ENCODE data around the gene HKDC1.
"Not testable (repeated sequence)": the region's sequence is repeated elsewhere in the genome, so short reads cannot be mapped to it uniquely, and the experiment has no call there.

Gene HKDC1

DNA sequence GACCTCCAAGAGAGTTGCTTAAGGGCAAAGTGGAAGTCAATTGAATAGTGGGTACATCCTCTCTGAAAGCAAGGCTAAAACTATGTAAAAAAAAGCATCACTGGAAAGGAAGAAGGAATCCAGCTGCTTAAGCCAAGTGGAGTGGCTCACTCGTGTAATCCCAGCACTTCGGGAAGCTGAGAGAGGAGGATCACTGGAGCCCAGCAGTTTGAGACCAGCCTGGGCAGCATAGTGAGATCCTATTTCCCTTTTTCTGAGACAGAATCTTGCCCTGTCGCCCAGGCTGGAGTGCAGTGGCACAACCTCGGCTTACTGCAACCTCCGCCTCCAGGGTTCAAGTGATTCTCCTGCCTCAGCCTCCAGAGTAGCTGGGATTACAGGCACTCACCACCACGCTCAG lies 64.3 kb downstream of the HKDC1 start:
- DNase-seq = not testable (repeated sequence)

DNA sequence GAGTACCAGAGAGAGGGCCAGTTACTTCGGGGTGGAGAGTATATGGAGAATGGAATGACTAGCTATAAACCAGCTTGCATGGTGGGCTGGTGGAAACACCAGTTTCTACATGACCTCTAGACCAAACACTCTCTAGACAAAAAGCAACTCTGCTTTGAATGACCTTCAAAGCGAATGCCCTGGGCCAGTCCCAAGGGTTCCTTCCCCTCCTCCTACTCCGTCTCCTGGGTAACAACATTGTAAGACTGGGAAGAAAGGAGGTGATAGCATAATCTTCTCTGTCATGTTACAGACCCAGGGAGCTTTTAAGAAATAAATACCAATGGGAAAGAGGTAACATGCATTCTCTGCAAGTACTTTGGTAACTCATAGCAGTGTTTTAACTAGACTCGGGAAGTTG lies 65.6 kb downstream of the HKDC1 start:
- DNase-seq = no peak

DNA sequence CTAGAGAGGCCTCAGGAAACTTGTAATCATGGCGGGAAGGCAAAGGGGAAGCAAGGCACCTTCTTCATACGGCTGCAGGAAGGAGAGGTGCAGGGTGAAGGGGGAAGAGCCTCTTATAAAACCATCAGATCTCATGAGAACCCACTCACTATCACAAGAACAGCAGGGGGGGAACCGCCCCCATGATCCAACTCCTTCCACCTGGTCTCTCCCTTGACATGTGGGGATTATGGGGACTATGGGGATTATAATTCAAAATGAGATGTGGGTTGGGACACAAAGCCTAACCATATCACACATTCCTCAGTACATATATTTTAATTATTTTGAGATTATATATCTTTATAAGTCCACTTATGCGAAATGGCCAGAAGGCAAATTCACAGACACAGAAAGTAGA lies 67.0 kb downstream of the HKDC1 start:
- DNase-seq = no peak

DNA sequence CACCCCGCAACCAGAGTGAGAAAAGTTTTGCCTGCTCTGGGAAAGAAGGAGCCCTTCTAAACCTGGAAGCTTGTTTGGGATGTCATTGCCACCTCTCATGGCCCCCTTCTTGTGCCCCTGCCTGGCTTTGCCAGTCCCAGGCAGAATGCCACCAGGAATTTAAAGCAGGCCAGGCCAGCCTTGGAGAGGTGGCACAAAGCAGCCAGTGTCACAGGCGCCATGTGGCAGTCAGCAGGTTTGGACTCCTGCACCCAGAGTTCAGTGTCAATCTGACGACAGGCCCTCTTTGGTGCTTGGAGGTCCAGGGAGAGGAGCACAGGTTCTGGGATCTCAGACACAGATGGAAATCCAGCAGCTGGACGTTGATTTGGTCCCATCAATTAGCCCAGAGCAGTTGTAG lies 70.9 kb downstream of the HKDC1 start:
- DNase-seq = no peak

DNA sequence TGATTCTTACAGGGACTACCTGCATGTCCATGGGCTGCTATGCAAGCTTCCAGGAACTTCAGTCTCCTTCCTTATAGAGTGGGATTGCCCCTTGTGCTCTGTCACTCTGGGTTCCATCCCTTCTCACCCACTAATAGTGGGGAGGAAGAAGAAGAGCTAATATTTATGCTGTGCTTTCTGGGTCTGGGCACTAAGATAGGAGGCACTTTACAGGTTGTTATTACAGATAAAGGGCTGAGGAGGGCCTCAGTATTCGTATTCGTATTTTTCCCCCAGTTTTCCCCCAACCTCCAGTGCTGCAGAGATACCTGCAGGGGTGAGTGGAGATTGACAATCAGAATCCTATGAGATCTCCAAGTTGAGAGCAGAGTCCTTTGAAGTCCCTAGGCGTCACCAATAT lies 72.3 kb downstream of the HKDC1 start:
- no peak for DNase-seq

DNA sequence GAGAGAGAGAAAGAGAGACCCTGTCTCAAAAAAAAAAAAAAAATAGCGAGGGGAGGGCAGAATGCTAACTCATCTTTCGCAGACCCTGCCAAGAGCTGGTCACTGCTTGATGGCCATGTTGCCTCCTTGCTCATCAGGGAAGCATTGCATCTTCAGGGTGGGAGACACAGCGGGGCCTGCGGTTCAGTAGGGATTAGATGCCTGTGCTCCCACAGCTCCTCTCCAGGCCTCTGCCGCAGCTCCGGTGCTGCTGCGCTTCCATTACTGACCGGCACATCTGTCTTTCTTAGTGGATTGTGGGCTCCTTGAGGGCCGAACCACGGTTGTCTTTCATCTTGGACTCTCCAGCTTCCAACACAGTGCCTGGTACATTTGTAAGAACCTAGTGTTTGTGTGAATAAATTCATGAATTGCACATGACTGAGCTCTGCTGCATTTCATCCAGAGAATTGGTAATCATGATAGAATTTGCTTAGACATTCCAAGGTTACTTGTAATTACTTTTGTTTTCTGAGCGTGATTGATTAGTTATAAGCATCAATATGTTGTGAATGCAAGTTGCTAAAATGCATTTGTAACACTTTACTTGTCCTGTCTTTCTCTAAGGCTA lies 75.0 kb downstream of the HKDC1 start:
- no peak for DNase-seq

DNA sequence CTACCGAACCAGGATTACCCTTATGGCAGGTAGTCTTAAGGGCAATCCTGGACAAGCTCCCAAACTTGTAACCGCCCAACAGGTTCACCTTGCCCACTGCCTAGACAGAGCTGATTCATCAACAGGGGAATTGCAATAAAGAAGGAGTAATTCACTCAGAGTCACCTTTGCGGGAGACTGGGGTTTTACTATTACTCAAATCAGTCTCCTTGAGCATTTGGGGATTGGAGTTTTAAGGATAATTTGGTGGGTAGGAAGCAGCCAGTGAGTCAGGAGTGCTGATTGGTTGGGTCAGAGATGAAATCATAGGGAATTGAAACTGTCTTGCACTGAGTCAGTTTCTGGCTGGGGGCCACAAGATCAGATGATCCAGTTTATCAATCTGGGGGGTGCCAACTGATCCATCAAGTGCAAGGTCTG lies 83.5 kb downstream of the HKDC1 start:
- DNase-seq = no peak

DNA sequence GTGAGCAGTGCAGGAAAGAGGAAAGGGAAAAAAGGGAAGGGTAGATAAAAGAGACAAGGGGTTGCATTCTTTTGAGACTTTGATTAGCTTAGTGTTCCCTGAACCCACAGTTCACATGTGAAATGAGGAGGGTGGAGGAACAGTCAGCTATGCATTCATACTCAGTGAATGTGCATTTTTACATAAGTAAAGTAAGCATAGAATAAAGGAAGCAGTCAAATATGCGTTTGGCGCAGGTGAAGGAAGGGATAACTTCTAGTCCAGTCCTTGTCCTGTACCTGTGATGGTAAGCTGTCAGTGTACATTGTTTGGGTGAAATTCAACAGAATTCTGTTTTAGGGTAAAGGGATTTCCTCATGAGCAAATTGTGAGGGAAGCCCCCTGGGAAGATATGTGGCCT lies 86.3 kb downstream of the HKDC1 start:
- DNase-seq = no peak

DNA sequence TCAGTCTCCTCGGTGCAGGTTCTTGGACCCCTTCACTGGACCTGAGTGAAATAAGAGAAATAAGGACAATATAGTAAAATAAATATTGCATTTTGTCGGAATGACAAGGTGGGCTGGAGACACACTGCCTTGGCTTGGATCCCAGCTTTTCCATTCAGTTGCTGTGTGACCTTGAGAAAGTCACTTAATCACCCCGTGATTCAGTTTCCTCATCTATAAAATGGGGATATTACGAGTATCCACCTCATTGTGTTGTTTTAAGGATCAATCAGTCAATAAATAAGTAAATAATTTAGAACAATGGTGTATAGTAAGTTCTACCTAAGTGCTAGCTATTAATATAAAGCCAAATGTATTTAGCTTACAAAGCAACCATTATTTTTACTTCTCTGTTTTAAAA lies 87.3 kb downstream of the HKDC1 start:
- DNase-seq = no peak

DNA sequence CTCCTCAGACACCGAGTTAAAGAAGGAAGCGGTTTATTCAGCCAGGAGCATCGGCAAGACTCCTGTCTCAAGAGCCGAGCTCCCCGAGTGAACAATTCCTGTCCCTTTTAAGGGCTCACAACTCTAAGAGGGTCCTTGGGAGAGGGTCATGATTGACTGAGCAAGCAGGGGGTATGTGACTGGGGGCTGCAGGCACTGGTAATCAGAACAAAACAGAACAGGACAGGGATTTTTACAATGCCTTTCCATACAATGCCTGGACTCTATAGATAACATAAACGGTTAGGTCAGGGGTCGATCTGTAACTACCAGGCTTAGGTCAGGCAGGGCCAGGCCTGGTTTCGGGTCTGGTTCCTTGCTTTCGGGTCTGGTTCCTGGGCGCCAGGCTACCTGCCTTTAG lies 88.2 kb downstream of the HKDC1 start:
- DNase-seq = not testable (repeated sequence)

DNA sequence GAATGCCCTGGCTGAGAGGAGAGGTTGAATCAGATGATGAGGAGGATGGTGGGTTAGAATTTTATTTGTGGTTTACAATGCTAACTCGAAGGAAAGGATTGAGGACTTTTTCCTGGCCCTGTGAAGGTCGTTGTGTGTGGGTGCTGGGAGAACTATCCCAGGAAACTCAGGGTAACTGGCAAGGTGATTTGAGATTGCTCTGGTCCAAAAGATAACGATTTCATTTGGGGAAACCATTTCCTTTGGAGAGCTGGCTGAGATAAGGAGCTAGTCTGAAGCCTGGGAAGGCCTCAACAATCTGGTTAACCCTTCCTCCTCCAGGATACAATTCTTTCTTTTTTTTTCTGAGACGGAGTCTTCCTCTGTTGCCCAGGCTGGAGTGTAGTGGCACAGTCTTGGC lies 91.2 kb downstream of the HKDC1 start:
- DNase-seq = no peak

DNA sequence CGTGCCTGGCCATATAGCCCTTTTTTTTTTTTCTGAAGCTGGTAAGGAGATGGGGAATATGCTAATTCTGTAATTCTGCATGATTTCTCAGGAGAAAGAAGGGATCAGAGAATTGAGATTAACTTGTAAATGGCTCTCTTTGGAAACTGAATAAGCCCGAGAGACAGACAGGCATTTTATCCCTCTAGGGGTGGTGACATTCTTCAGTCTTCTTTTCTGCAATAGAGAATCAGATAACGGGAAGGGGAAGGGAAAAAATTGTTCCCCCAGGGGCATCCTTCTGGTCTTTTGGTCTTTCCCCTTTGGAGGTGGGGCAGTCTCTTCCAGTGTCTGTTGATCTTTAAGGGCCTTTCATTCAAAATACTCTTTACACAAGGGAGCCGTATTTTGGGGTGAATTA lies 92.4 kb downstream of the HKDC1 start:
- no peak for DNase-seq

DNA sequence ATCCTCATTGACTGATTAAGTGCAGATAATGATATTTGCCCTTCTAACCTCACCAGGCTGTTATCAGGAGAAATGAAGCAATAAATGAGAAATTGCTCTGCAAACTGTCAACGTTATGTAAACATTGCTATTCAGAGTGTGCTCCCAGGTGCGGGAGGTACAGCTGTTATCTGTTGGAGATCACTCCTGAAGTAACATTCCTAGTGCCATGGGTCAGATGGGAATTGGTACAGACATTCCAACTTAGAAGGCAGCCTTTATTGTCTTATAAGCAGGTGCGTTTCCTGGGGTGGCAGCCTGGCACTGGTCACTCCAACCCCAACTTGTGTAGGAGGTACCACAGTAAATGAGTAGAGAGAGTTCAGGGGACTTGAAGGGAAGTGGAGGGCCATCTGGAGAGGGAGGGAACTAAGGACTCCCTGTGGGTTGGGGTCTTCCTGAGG lies 95.0 kb downstream of the HKDC1 start:
- DNase-seq = peak; percentile 2

DNA sequence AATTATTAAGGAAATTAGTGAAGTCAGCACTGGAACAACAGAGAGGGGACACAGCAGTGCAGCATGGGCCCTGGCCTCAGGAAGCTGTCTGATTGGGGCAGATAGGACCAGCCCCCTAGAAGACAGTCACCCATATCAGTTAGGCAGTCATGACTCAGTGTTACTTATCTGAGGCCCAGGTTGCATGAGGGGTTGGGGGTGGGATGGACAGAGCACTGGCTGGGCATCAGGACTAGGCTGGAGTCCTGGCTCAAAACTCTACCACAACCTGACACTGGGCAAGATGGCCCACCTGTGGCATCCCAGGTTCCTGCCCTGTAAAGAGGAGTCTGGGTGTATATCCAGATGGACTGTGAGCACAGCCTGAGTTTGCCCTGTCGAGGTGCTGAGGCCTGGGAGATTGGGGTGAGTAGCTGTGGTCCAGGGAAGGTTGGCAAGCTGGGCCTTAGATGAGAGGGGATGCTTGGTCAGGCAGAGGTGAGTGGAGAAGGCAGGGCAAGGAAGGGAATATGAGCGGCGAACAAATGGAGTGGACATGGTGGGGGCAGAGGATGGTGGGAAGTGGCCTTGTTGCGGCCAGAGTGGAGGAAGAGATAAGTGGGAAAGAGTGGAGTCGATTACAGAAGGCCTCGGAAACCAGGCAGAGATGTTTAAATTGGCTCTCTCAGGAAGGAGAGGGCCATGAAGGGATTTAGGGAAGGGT lies 95.6 kb downstream of the HKDC1 start:
- no peak for DNase-seq

DNA sequence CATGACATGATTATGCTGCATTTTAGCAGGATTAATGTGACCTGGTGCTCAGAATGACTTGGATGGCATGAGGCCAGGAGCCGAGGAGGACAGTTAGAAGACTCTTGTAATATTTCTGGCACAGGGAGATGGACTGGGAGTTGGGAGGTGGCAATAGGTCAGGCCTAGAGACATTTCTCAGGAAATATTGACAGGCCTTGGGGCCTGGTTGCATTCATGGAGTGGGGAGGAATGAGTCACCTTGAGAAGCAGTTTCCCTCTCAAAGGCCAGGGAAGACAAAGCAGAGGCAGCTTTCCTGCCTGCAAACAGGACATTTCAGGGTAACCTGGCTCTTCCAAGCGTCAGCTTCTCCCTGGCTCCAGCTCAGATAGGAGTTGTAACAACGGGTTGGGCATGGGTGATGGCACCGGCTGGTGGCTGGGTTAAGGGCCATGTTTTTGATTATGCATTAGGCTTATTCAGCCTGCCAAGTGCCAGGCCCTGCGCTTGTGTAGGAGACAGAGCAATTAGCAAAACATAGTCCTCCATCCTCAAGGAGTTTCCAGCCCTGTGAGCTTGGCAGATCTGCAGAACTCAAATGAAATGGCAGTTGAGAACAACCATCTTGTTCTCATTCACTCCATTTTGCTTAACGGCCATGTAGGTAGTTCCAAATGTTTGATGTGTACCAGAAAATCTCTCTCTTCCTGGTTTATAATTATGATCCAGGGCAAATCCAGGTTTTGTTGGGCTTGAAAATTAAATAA lies 96.4 kb downstream of the HKDC1 start:
- DNase-seq = no peak
